ENCODE measurements around the gene IQUB.
A peak's percentile ranks its signal among the peaks of the same experiment; 100 is the strongest.

The IQUB gene

GRCh38 chr7:123569352-123570010 is 35.1 kb upstream of the IQUB start:
- no peak for DNase-seq
- H3K27me3 ChIP-seq: no peaks in the 10 kb centered on the region
- H3K4me3 ChIP-seq: no peak overlapping the region
- no peak overlapping the region for H3K27ac ChIP-seq
- no peaks in the 10 kb centered on the region for H3K4me1 ChIP-seq
- H3K9me3 ChIP-seq: no peaks in the 10 kb centered on the region
- no peaks in the 10 kb centered on the region for H3K36me3 ChIP-seq
- no peak for TF ChIP-seq CTCF (IDR thresholded peaks at IDR 0.05)
- intact Hi-C loops (cut with DNase I; ENCODE audit: low total_unique reads): no loop called here

- Histone ChIP-seq H3K27me3 (no peaks in the 10 kb centered on the region), H3K4me3 (no peak overlapping the region), H3K27ac (no peak overlapping the region), H3K9me3 (no peaks in the 10 kb centered on the region), H3K36me3 (no peaks in the 10 kb centered on the region), H3K4me1 (peaks cover 0 to 4% (median 0%) of the 10 kb centered on the region in 4 donors)
- DNase-seq: no peak
- TF ChIP-seq CTCF (IDR thresholded peaks at IDR 0.05): no peak
- intact Hi-C loops (cut with DNase I; ENCODE audit: low total_unique reads): no loop called here
Measured at GRCh38 chr7:123562121-123562520, 27.7 kb upstream of the IQUB start.

- Histone ChIP-seq H3K27me3 (no peaks in the 10 kb centered on the region), H3K9me3 (no peaks in the 10 kb centered on the region), H3K27ac (peak overlapping the region; percentile 88 to 94), H3K4me1 (peaks cover 0 to 33% (median 18%) of the 10 kb centered on the region in 4 donors), H3K36me3 (peaks cover 0 to under 1% (median 0%) of the 10 kb centered on the region in 3 donors), H3K4me3 (peak overlapping the region; percentile 94 to 96)
- no peak for DNase-seq
- intact Hi-C loops (cut with DNase I; ENCODE audit: low total_unique reads): no loop called here
- no peak for TF ChIP-seq CTCF (IDR thresholded peaks at IDR 0.05)
Measured at GRCh38 chr7:123558289-123558874, 24.0 kb upstream of the IQUB start.

GRCh38 chr7:123557398-123558288 is 23.2 kb upstream of the IQUB start, which contains the start of gene NDUFA5:
Gene NDUFA5, minus strand, starts transcription at chr7:123557818. Its CDS starts 23 bp downstream, at chr7:123557795.
- intact Hi-C loops (cut with DNase I; ENCODE audit: low total_unique reads): loop anchor here (1.0 kb wide), 1 partner anchor 19 kb away; no protein-coding TSS in a partner anchor
- Histone ChIP-seq H3K4me3 (peak within 1 kb of the TSS; percentile 94 to 96), H3K27ac (peak within 1 kb of the TSS; percentile 88 to 94), H3K27me3 (no peaks in the 10 kb centered on the region), H3K9me3 (no peaks in the 10 kb centered on the region), H3K36me3 (peaks cover 0 to 8% (median 0%) of the 10 kb centered on the region in 3 donors), H3K4me1 (peaks cover 0 to 33% (median 18%) of the 10 kb centered on the region in 4 donors)
- DNase-seq: peak; percentile 98 to 99
- TF ChIP-seq CTCF (IDR thresholded peaks at IDR 0.05): no peak

- no peak for DNase-seq
- peak overlapping the region; percentile 94 to 96 for H3K4me3 ChIP-seq
- H3K4me1 ChIP-seq: peaks cover 0 to 33% (median 18%) of the 10 kb centered on the region in 4 donors
- no peak for TF ChIP-seq CTCF (IDR thresholded peaks at IDR 0.05)
- H3K27me3 ChIP-seq: no peaks in the 10 kb centered on the region
- no peaks in the 10 kb centered on the region for H3K9me3 ChIP-seq
- peak overlapping the region; percentile 88 to 94 for H3K27ac ChIP-seq
- intact Hi-C loops (cut with DNase I; ENCODE audit: low total_unique reads): loop anchor here (1.0 kb wide), 1 partner anchor 19 kb away; no protein-coding TSS in a partner anchor
- peaks cover 0 to 8% (median 0%) of the 10 kb centered on the region in 3 donors for H3K36me3 ChIP-seq
Measured at GRCh38 chr7:123557016-123557397, 22.6 kb upstream of the IQUB start.

Measured in tibial artery (tissue), 4 donors.